HG03159 (cell line): ENCODE measurements around the gene UVSSA.
"Not testable (repeated sequence)": the region's sequence is repeated elsewhere in the genome, so short reads cannot be mapped to it uniquely, and the experiment has no call there.

Experiments used
- ATAC-seq: cut with Tn5 transposase; IDR thresholded peaks from one replicate; pipeline ENCODE4 v1.9.1; 2021; ENCODE audit warnings: mild to moderate bottlenecking, moderate library complexity; ENCODE audit not compliant: unreplicated experiment

UVSSA gene

DNA sequence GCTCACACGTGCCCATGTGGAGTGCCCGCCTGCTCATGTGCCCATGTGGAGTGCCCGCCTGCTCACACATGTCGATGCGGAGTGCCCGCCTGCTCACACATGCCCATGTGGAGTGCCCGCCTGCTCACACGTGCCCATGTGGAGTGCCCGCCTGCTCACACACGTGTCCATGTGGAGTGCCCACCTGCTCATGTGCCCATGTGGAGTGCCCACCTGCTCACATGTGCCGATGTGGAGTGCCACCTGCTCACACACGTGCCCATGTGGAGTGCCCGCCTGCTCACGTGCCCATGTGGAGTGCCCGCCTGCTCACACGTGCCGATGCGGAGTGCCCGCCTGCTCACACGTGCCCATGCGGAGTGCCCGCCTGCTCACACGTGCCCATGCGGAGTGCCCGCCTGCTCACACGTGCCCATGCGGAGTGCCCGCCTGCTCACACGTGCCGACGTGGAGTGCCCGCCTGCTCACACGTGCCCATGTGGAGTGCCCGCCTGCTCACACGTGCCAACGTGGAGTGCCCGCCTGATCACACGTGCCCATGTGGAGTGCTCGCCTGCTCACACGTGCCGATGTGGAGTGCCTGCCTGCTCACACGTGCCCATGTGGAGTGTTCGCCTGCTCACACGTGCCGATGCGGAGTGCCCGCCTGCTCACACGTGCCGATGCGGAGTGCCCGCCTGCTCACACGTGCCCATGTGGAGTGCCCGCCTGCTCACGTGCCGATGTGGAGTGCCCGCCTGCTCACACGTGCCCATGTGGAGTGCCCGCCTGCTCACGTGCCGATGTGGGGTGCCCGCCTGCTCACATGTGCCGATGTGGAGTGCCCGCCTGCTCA lies 47.8 kb downstream of the UVSSA start:
- ATAC-seq = not testable (repeated sequence)

DNA sequence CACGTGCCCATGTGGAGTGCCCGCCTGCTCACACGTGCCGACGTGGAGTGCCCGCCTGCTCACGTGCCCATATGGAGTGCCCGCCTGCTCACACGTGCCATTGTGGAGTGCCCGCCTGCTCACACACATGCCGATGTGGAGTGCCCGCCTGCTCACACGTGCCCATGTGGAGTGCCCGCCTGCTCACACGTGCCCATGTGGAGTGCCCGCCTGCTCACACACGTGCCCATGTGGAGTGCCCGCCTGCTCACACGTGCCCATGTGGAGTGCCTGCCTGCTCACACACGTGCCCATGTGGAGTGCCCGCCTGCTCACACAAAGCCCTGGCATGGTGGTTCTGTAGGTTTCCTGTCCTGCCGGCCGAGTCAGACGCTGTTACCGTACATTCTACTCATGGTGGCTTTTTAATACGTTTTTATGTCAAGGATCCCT lies 48.4 kb downstream of the UVSSA start:
- not testable (repeated sequence) for ATAC-seq

DNA sequence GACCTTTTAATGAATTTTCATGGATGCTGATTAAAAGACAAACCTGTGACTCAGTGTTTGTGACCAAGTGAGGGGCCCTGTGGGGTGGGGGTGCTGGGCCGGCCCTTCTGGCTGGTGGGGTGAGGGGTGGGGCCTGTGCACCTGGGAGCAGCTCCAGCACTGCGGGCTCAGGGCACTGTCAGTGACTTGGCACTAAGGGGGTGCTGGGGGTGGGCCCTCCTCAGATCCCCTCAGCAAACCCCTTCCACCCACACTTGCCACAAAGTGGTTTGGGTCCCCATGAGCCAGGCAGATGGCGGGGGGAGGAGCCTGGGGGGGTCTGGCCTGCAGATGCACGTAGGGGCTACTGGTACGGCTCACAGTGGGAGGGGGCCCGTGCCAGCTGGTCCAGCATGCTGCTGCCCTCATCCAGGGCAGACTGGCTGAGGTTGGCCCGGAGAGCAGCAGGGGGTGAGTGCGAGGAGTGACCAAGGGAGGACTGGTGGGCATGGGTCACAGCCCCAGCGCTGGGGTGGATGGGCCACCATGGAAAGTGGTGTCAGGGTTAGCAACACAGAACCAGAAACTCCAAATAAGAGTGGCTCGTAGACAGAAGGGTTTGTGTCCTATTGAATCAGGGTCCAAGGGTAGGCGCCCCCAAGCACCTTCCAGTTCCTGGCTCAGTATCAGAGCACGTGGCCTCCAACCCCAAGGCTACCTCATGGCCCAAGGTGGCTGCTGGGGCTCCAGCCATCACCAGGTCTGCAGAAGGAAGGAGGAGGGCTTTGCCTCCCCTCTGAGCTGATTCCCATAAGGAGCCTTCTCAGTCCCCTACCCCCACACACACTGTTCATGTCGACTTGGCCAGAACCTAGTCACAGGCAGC lies 49.2 kb downstream of the UVSSA start:
- ATAC-seq = no peak

DNA sequence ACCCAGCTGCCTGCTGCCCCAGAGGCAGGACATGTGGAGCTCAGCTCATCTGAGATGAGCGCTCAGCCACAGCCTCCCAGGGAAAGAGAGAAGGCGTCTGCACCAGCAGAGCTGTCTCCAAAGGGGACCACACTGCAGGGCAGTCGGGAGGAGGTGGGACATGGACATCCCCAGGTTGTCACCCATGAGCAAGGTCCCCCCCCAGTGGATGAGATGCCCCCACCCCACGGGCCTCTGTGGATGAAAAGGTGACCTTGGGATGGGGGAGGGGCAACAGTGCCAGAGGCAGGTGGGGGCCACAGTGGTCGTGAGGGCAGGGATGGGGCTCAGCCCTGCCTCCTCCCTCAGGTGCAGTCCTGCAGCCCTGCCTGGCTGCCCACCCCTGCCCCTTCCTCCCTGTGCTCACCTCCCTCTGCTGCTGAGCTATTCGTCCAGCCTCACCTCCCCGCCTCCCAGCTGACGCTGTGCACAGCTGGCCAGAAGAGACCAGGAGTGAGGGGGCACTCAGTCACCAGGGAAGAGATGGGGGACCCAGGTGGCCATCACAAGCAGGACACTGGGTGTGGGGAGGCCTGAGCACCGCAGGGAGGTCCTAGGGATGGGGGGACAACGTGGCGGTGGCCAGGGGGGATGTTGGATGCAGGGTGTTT lies 49.9 kb downstream of the UVSSA start:
- ATAC-seq = no peak

DNA sequence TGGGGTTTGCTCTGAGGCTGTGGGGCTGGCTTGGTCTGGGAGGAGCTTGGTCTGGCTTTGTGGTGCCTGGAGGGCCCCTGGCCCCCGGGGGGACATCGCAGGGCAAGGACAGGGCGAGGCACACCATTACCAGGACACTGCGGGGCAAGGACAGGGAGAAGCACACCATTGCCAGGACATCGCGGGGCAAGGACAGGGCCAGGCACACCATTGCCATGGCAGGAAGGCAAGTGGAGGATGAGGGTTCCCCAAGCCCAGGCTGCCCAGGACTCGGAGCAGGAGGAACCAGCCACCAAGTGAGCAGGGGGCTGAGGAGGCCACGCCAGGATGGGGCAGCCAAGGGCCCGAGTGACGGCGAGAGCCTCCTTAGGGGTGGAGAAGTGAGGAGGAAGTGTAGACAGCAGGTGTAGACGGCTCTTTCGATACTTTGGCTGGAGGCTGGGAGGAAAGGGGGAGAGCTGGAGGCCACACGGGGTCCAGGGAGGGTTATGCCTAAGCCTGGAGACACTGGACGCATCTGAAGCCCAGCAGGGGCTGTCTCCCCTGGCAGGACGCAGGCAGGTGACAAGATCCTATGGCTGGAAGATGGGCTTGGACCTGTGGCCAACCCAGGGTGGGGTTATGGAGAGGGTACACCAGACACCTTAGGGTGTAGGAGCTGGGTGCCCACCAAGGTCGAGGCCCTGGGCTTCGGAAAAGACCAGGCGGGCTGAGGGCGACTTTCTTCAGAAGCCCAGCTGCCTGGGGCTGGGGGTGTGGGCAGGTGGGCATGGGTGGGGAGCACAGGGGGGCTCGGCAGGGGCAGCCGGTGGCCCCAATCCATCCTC lies 51.9 kb downstream of the UVSSA start:
- ATAC-seq = no peak

DNA sequence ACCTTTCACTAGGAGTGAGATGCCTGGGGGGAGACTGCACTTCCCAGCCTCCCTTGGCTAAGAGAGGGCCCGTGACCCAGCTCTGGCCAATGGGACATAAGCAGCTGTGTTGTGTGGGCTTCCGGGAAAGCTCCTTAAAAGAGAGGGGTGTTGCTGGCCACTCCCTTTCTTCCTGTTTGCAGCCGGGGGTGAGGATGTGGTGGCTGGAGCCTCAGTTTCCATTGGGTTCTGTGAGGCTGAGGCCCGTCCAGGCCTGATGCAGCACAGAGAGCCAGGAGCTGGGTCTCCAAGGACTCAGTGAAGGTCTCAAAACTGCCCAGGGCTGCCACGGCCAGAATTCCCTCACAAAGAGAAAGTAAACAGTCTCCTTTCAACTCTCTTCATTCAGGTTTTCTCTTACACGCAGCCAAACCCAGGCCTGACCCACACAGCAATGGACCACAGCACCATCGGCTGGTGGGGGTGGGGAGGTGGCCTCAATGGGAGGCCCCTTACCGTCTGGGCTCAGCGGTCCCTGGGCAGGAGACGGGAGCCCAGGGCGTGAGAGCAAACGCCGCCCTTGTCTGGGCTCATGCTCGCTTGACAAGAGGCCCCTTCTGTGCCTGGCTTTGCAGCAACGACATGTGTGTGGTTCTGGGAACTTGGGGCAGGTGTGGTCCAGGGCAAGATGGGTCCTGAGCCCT lies 52.6 kb downstream of the UVSSA start:
- no peak for ATAC-seq

DNA sequence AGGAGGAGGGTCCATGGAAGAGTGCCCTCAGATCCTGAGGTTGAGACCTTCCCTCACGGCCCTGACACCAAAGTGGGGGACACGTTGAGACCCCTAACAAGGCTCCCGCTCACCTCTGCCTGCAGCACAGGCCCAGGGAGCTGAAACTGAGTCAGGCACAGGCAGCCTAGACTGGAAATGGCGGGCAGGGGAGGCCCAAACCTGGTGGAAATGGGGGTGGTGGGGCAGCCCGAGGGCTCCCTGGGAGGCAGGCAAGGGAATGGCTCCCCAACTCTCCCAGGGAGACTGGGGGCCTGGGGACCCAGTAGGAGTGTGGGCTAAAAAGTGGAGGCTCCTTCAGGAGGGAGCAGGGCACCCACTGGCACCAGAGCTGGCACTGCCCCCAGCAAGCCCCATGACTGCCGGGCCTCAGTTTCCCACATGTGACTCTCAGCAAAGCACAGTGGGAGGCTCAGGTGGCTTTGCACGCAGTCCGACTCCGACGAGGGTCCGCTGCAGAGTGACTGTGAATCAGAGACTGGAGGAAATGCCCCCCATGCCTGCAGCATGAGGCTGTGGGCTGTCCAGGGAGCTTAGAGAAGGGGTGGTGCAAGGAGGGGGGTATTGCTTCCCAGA lies 53.3 kb downstream of the UVSSA start:
- no peak for ATAC-seq

DNA sequence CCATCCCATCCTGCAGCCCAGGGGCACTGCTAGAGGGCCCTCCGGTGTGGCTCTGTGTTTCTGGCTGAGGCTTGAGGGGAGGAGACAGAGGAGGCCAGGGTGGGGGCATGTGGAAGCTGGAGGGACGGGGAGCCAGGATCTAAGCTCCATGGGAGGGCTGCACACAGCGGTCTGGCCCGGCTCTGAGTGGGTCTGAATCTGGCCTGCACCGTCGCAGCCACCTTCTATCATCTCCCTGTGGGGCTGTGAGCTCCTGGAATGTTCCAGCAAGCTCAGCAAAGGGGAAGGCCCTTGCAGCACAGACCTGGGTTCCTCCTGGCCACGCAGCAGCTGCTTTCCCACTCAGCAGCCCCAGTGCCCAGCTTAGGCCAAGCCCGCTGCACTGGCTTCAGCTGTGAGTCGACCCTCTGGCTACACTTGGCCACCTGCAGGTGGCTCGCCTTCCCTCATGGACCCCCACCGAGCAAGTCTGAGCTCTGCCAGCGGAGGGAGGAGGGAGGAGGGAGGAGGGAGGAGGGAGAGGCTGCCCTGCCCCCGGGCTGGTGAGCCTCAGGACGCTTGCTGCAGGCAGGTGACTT lies 53.9 kb downstream of the UVSSA start:
- no peak for ATAC-seq

DNA sequence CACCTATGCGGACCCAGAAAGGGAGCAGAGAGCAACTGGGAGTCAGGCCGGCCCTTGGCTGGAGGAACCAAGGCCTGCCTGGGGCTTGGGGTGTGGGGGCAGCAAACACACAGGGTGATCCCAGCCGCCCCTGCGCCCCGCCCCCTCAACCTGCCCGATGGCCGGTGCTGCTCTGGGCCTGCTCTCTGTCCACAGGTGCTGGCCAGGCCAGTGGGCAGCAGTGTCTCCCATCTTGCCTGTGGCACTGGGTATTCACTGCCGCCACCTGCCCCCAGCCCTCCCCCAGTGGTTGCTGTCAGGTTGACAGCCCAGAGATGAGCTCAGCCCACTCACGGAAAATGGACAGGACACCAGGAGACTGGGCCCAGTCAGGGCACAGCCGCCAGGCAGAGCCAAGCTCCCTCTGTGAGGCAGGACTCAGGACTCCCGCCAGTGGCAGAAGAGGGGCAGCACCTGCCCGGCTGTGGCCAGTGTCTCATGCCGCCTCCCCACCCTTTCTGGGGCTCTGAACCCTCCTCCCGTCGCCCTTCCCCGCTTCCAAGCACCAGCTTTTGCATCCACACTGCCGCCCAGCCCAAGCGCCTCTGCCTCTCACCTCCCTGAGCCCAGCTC lies 54.5 kb downstream of the UVSSA start:
- no peak for ATAC-seq

DNA sequence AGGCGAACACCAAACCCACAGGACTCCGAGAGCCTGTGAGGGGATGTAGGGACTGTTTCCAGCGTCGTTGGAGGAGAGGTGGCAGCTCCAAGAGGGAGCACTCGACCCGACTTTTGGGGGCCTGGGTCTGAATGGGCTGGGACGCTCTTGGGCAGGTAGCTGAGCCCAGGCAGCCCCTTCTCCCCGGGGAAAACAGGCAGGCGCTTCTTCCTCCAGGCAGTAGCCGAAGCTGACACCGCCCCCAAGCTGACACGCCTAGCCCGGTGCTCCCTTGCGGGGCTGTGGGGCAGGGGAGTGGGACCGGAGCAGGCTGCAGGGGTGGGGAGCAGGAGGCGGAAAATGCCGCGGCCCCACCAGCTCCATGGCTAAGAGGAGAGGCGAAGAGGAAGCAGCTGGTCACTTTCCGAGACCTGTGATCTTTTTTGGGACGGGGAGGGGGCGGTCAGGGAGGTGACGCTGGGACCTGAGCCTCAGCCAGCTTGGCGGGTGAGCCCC lies 55.1 kb downstream of the UVSSA start:
- ATAC-seq = no peak

DNA sequence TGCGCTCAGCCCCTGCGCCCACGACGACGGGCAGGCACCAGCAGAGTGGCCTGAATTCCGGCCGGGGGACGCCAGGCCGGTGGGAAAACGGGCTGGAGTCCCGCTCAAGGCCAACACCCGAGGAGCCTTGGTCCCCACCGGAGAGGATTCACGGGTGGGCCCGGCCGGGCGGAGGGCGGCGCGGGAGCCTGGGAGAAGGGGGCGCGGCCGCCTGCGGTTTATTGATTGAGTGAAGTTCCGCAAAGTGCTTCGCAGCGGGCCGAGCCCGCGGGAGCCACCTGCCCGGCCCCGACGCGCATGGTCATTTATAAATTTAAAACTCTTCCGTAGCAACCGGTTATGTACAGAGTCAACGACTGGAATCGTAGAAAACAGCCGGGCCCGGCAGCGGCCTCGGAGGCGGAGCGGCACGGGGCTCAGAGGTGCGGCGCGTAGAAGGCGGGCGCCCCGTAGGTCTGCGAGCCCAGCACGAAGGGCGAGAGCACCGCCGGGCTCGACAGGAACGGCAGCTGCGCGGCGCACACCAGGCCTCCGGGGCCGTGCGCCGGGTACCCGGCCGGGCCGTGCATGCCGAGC lies 55.6 kb downstream of the UVSSA start:
- no peak for ATAC-seq

DNA sequence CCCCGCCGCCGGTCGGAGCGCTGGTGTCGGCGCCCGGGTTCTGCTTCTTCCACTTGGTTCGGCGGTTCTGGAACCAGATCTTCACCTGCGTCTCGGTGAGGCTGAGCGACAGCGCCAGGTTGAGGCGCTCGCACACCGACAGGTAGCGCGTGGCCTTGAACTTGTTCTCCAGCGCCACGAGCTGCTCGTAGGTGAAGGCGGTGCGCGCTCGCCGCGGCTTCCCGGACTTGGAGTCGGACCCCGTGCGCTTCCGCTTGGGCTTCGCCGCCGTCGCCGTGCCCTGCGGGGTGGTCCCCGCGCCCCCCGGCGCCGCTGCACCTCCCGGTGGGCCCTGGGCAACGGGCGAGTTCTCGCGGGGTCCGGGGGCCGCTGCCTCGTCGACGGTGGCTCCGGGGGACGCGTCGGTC lies 56.2 kb downstream of the UVSSA start:
- no peak for ATAC-seq

DNA sequence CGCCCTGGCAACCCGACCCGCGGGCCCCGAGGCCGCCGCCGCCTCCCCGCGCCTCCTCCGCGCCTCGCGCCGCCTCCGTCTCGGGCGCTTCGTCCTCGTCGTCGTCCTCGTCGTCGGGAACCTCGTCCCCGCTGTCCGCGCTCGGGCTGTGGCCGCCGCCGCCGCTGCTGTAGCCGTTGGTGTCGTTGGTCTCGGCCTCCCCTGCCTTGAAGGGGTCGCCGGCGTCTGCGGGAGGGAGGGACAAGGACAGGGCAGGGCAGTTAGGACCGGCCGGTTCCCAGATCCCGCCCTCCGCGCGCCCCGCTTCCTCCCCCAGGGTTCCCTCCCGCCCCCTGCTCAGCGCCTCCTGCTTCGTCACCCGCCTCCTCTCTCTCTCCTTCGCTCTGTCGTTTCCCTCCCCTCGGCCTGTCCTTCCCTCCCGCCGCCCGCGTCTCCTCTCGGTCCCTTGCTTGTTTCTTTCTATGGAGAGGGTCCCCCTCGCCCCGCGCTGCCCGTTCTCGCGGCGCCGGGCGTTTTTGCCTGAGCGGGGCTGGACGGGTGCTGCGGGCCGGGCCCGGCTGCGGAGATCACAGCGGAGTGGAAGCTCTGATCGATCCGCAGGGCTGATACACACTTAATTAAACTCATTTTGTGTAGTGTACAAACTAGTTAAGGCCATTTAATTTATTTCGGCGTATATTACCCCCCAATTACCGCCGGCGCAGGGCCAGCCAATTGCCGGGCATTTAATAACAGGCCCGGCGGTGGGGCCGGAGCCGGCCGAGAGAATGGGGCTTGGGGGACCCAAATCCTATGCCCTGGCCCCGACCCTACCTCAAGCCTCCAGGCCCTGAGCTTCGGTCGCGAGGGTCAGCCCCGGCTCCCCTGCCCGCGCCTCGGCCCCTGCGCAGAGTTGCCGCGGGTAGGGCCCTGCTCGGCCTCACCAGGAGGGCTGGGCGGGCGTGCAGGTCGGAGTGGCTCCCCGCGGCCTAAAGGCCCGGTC lies 56.9 kb downstream of the UVSSA start:
- ATAC-seq = no peak

DNA sequence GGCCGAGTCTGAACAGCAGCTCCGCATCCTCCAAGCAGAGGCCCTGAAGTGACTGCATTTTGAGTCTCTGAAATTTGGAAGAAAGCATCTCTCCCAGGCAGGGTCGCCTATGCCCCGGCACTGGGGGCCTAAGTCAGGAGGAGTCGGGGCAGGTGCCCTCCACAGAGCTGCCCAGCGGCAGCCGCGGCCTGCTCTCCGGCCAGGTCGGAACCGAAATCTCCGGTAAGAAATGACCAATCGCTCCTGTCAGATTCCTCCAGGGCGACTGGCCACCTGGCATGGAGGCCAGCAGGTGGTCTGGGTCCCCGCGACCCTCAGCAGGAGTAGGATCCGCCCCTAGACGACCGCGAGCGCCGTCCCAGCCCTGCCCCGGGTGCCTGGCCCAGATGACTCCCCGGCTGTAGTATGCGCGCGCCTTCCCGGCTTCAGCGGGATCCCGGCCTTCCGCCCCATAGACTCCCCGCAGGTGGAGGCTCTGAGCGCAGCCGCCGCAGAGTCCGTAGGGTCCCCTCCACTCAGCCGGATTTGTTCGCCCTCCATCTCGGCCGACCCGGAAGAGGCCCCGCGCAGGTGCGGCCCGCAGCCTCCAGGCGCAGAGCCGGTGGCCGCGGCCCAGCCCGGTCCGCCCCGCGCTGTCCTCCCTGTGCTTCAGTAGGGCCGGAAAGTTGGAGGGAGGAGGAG lies 57.7 kb downstream of the UVSSA start:
- ATAC-seq = no peak

DNA sequence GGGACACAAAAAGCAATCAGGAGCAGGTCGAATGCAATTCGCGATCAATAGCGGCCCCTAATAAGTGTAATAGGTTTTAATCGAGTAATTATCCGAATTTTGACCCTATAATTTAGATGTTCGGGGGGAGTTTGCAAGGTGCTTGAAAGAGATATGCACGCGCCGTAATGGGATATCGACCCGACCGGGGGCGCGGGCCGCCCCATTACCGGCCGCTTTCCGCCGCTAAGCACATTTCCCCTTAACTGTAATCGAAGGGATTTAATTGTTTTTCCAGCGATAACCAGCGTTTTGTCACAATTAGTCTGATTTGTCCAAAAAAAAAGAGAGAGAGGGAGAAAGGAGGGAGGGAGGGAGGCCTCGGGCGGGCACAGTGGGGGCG lies 58.2 kb downstream of the UVSSA start:
- ATAC-seq = no peak

DNA sequence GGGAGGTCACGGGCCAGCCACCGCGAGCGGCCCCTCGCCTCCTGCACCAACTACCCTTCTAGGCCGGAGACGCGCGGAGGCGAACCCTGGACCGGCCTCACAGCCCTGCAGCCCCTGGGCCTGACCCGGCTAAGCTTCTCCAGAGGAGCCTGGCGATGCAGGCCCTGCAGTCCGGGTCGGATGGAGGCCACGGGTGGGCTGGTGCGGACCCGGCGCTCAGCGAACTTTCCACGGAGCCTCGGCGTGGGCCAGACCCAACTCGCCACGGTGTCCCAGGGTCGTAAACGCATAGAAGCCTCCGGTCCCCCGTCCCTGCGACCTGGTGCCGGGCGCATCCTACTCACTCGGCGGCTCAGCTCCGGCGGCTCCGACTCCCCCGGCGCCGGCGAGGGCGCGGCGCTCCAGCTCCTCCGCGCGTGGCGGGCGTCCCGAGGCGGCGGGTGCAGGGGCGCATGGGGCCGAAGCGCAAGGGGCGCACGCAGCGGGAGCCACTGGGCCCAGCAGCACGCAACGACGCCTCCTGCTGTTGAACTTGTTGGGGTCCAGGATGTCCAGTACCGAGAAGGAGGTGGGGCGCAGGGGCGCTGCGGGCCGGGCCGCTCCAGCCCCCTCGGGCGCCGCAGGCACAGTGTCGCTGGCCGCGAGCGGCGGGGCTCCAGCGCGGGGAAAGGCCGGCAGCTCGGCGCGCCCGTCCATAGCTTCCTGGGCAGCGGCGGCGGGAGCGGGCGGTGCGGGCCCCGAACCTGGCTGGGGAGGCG lies 58.8 kb downstream of the UVSSA start:
- ATAC-seq = no peak
